HG03139 (cell line): ENCODE results near the gene PDLIM5.

Source experiments
- ATAC-seq: cut with Tn5 transposase; IDR thresholded peaks from one replicate; pipeline ENCODE4 v1.9.1; 2021; ENCODE audit not compliant: unreplicated experiment

PDLIM5 gene

GRCh38 chr4:94426783-94427182 lies 25.0 kb upstream of the PDLIM5 start:
- no peak for ATAC-seq

GRCh38 chr4:94428884-94429283 lies 22.9 kb upstream of the PDLIM5 start:
- no peak for ATAC-seq

GRCh38 chr4:94430406-94430805 lies 21.3 kb upstream of the PDLIM5 start:
- no peak for ATAC-seq

GRCh38 chr4:94431388-94431787 lies 20.4 kb upstream of the PDLIM5 start:
- ATAC-seq = no peak

GRCh38 chr4:94434505-94434904 lies 17.2 kb upstream of the PDLIM5 start:
- no peak for ATAC-seq

GRCh38 chr4:94435874-94436273 lies 15.9 kb upstream of the PDLIM5 start:
- no peak for ATAC-seq

- ATAC-seq = no peak
Measured at GRCh38 chr4:94436512-94436911, 15.2 kb upstream of the PDLIM5 start.

GRCh38 chr4:94439606-94440005 lies 12.1 kb upstream of the PDLIM5 start:
- ATAC-seq = no peak

- no peak for ATAC-seq
Measured at GRCh38 chr4:94441838-94442237, 9.9 kb upstream of the PDLIM5 start.

- ATAC-seq = no peak
Measured at GRCh38 chr4:94442251-94442650, 9.5 kb upstream of the PDLIM5 start.

GRCh38 chr4:94446386-94446785 lies 5.4 kb upstream of the PDLIM5 start:
- ATAC-seq = no peak

GRCh38 chr4:94447754-94448411 lies 3.9 kb upstream of the PDLIM5 start:
- no peak for ATAC-seq

GRCh38 chr4:94448815-94449375 lies 2.8 kb upstream of the PDLIM5 start:
- ATAC-seq = no peak

GRCh38 chr4:94451051-94451694 lies 569 bp upstream of the PDLIM5 start:
- no peak for ATAC-seq

- no peak for ATAC-seq
Measured at GRCh38 chr4:94452476-94453371, 982 bp downstream of the PDLIM5 start.

GRCh38 chr4:94453391-94453963 lies 1.7 kb downstream of the PDLIM5 start:
- no peak for ATAC-seq

GRCh38 chr4:94454405-94454804 lies 2.7 kb downstream of the PDLIM5 start:
- no peak for ATAC-seq

- no peak for ATAC-seq
Measured at GRCh38 chr4:94455081-94455480, 3.3 kb downstream of the PDLIM5 start.

GRCh38 chr4:94457692-94458106 lies 6.0 kb downstream of the PDLIM5 start:
- no peak for ATAC-seq

- ATAC-seq = no peak
Measured at GRCh38 chr4:94458682-94459081, 6.9 kb downstream of the PDLIM5 start.

GRCh38 chr4:94459462-94460161 lies 7.9 kb downstream of the PDLIM5 start:
- ATAC-seq = no peak
